Spleen (tissue), 11 donors: ENCODE results near the gene KANTR. TPM values are rescaled to one million over a fixed set of nuclear protein-coding genes. Genes with fewer than 3 reads are reported as not detected.
A peak's percentile ranks its signal among the peaks of the same experiment; 100 is the strongest.

Experiments
- DNase-seq: peaks from one replicate; pipeline ENCODE4 v3.0.0-alpha.2; 2020
- H3K27ac ChIP-seq, 8 donors: fragments of 200-600 bp; sonication (generic) in 7 of 8; 1 replicate in 4 of 8; 2 replicates in 4 of 8; pipeline versions ENCODE4 v1.5.0 to v1.8.0; 2016 to 2021; ENCODE audit warnings: inconsistent platforms in 4 of 8, mild to moderate bottlenecking in 4 of 8, moderate library complexity in 1 of 8
- H3K27me3 ChIP-seq, 7 donors: fragments of 200-600 bp; sonication (generic) in 6 of 7; replicated peaks in 1 of 7; 1 replicate in 4 of 7; 2 replicates in 3 of 7; pipeline versions ENCODE4 v1.5.0 to v1.8.0; 2016 to 2021; ENCODE audit warnings: inconsistent platforms in 3 of 7, mild to moderate bottlenecking in 1 of 7
- H3K36me3 ChIP-seq, 6 donors: fragments of 200-600 bp; sonication (generic) in 5 of 6; 1 replicate in 4 of 6; 2 replicates in 2 of 6; pipeline versions ENCODE4 v1.5.0 to v1.8.0; 2016 to 2021; ENCODE audit warnings: inconsistent platforms in 2 of 6
- H3K4me1 ChIP-seq, 6 donors: fragments of 200-600 bp; sonication (generic) in 5 of 6; 1 replicate in 3 of 6; 2 replicates in 3 of 6; pipeline versions ENCODE4 v1.5.0 to v1.8.0; 2016 to 2021; ENCODE audit warnings: inconsistent platforms in 3 of 6
- H3K4me3 ChIP-seq, 8 donors: fragments of 200-600 bp; sonication (generic) in 7 of 8; 1 replicate in 4 of 8; 2 replicates in 4 of 8; pipeline versions ENCODE4 v1.5.0 to v1.8.0; 2016 to 2021; ENCODE audit warnings: inconsistent platforms in 4 of 8, mild to moderate bottlenecking in 4 of 8, moderate library complexity in 2 of 8
- H3K9me3 ChIP-seq, 8 donors: fragments of 200-600 bp; sonication (generic) in 7 of 8; 1 replicate in 4 of 8; 2 replicates in 4 of 8; pipeline versions ENCODE4 v1.5.0 to v1.8.0; 2016 to 2021; ENCODE audit warnings: inconsistent platforms in 4 of 8
- CTCF ChIP-seq, 11 experiments: fragments of 200-600 bp in 7 of 11; fragments of 450-650 bp in 4 of 11; sonication (generic) in 4 of 11; IDR thresholded peaks in 8 of 11; conservative IDR thresholded peaks in 3 of 11; 1 replicate in 7 of 11; 2 replicates in 4 of 11; pipeline versions ENCODE4 v1.4.0 to v1.8.0; 2016 to 2021; ENCODE audit warnings: antibody characterized with exemption in 11 of 11, inconsistent platforms in 4 of 11, mild to moderate bottlenecking in 1 of 11
- POLR2A ChIP-seq, 3 donors: fragments of 450-650 bp; IDR thresholded peaks; one replicate each; pipeline ENCODE4 v1.5.1; 2017; ENCODE audit warnings: antibody characterized with exemption in 3 of 3, mild to moderate bottlenecking in 1 of 3
- POLR2AphosphoS5 ChIP-seq, 3 donors: sonication (generic); formaldehyde crosslinking; IDR thresholded peaks; one replicate each; pipeline ENCODE4 v1.5.1; 2017; ENCODE audit warnings: antibody characterized with exemption in 3 of 3
- WGBS, 5 donors: extraction: QIAGEN DNeasy Blood & Tissue Kit in 3 of 5; methylation state at CpG; one replicate each; pipeline versions ENCODE4 v1.1.5 to v1.1.7; 2013 to 2018; 5-methylcytosine and 5-hydroxymethylcytosine counted together
- intact Hi-C: fragments of 100-400 bp; cut with DNase I; formaldehyde crosslinking; loops from one replicate; pipeline ENCODE4 v1.15.0; 2023; ENCODE audit warnings: low total_unique reads
- polyA plus RNA-seq, 3 donors: library from polyadenylated mRNA; stranded (reverse); fragments of 200-250 nt; gene quantifications; one replicate each; pipeline ENCODE4 v1.2.1, GENCODE V29; 2013
- total RNA-seq, 7 donors: library from RNA; depleted of rRNA in 3 of 7; stranded (reverse); fragments of >200 nt in 3 of 7; fragmentation: NEBNext Ultra II Directional in 4 of 7; extraction: Animal tissue kit (Norgen Biotek cat#: 25700) in 4 of 7; gene quantifications; one replicate each; pipeline versions ENCODE4 v1.1.0 to v1.2.1, GENCODE V29; 2016 to 2021
- donor health status: healthy with polysubstance abuse.
- donor health status: DM: no; HTN: no; CAD: no; lungs with moderate emphysema.
- donor health status: DM: no; HTN: no; CAD: no.
- donor health status: Bipolar disorder and iron deficiency.
- donor health status: healthy.
- donor health status: DM: no; HTN: no; CAD: no.
- donor health status: DM: yes; HTN: yes; CAD: no.

Gene KANTR
- total and polyA plus RNA-seq, 10 donors, result 4.4 to 34.5 (median 18.1) TPM

DNA sequence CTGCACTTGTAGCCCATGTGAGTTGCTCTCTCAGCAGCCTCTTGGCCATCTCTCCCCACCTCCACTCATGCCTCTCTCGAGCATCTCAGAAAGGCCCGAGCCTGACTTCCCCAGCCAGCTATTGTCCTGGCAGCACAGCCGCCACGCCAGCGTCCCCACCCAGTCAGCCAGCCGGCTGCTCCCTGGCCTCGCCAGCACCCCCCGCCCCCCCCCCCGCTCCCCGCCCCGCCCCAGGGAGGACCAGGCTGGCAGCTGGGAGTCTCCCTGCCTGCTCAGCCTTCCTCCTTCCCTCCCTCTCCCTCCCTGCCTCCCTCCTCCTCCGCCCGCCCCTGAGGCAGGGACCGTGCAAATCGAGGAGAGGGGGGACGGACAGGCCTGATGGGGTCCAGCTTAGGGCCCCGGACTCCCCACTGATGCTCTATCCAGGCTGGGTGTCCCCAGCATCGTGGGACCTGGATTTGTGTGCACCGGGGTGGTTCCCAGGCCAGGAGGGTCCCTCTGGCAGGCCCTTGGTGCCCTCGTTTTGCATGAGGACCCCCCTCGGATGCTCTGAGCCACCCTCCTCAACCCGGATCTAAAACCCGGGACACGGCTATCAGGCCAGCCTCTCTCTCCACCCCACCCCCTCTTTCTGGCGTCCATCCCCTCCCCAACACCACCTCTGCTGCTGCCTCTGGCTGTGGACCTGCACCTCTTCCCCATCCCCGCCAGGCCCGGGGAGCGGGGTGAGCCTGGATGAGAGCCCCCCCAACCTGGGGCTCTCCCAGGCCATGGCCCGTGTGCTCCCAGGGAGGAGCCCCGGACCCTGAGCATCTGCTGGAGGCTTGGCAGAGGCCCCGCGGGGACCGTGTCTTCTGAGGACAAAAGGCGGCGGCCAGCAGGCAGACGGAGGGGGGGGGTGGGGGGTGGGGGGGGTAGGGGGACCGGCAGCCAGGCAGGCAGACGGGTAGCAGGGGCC is 45.5 kb upstream of the KANTR start, which contains the start of gene GPR173:
GPR173 (plus strand) TSS at position 621 of the 958 bp plus-strand sequence. CDS start 27,833 bp downstream, outside the sequence.
- Histone ChIP-seq H3K36me3 (no peaks in the 10 kb centered on the region), H3K9me3 (no peaks in the 10 kb centered on the region), H3K27me3 (peaks cover 0 to 24% (median 0%) of the 10 kb centered on the region in 7 donors), H3K4me3 (peak within 1 kb of the TSS; percentile 2 to 65 (median 30)), H3K27ac (peak within 1 kb of the TSS in 1 of 8 donors; percentile 21), H3K4me1 (no peaks in the 10 kb centered on the region)
- DNase-seq, result no peak
- TF ChIP-seq POLR2AphosphoS5 (IDR thresholded peaks at IDR 0.05) (peak in 2 of 3 donors; percentile 10 to 15), POLR2A (IDR thresholded peaks at IDR 0.05) (no peak), CTCF (IDR thresholded peaks at IDR 0.05 in 8 of 11, conservative IDR thresholded peaks at IDR 0.05 in 3 of 11) (no peak)
- intact Hi-C loops, result no loop called here
- WGBS, 5 donors, result 5 to 39% (median 11%) methylated on average over 6 to 31 of the region's 38 CpGs

- H3K36me3 ChIP-seq, result no peaks in the 10 kb centered on the region
- DNase-seq, result no peak
- 23 to 58% (median 35%) methylated on average over 4 to 8 of the region's 8 CpGs for WGBS, 5 donors
- H3K27me3 ChIP-seq, result peaks cover 0 to 24% (median 0%) of the 10 kb centered on the region in 7 donors
- TF ChIP-seq POLR2A (IDR thresholded peaks at IDR 0.05) (no peak), POLR2AphosphoS5 (IDR thresholded peaks at IDR 0.05) (no peak), CTCF (IDR thresholded peaks at IDR 0.05 in 8 of 11, conservative IDR thresholded peaks at IDR 0.05 in 3 of 11) (no peak)
- intact Hi-C loops, result no loop called here
- H3K27ac ChIP-seq, result no peak overlapping the region
- no peaks in the 10 kb centered on the region for H3K9me3 ChIP-seq
- H3K4me1 ChIP-seq, result no peaks in the 10 kb centered on the region
- H3K4me3 ChIP-seq, result peak overlapping the region in 5 of 8 donors; percentile 17 to 65 (median 36)
These were observed 44.8 kb upstream of the KANTR start for GRCh38 chrX:53049127-53049517.

DNA sequence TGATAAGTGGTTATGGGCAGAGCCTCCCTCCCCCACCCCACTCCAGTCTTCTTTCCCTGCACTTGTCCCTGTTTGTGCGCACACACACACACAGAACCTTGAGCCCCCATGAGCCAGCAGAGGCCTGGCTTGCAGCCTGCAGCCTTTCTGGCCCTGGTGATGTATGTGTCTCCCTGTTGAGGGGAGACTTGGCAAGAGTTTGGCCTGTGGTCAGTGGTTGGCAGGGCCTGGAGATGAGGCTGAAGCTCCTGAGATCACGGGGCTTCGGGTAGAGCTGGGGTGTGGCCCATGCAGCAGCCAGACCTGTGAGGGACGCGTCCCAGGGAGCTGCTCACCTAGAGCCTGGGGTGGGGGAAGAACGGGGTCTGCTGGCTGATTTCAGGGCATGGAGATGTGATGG is 43.1 kb upstream of the KANTR start:
- no peaks in the 10 kb centered on the region for H3K36me3 ChIP-seq
- H3K4me3 ChIP-seq, result no peak overlapping the region
- no peaks in the 10 kb centered on the region for H3K9me3 ChIP-seq
- H3K27me3 ChIP-seq, result peaks cover 0 to 24% (median 0%) of the 10 kb centered on the region in 7 donors
- no peaks in the 10 kb centered on the region for H3K4me1 ChIP-seq
- intact Hi-C loops, result no loop called here
- 76 to 92% (median 83%) methylated on average over 6 of the region's 6 CpGs for WGBS, 5 donors
- TF ChIP-seq POLR2AphosphoS5 (IDR thresholded peaks at IDR 0.05), result no peak
- no peak for TF ChIP-seq POLR2A (IDR thresholded peaks at IDR 0.05)
- no peak for TF ChIP-seq CTCF (IDR thresholded peaks at IDR 0.05 in 8 of 11, conservative IDR thresholded peaks at IDR 0.05 in 3 of 11)
- DNase-seq, result no peak
- H3K27ac ChIP-seq, result no peak overlapping the region

- Histone ChIP-seq H3K4me1 (no peaks in the 10 kb centered on the region), H3K27me3 (peaks cover 0 to 6% (median 0%) of the 10 kb centered on the region in 7 donors), H3K4me3 (no peak overlapping the region), H3K36me3 (no peaks in the 10 kb centered on the region), H3K9me3 (no peaks in the 10 kb centered on the region), H3K27ac (no peak overlapping the region)
- TF ChIP-seq POLR2A (IDR thresholded peaks at IDR 0.05), result no peak
- TF ChIP-seq POLR2AphosphoS5 (IDR thresholded peaks at IDR 0.05), result no peak
- WGBS, 5 donors, result 71 to 93% (median 89%) methylated on average over 6 of the region's 6 CpGs
- DNase-seq, result no peak
- intact Hi-C loops, result no loop called here
These were observed 38.6 kb upstream of the KANTR start for GRCh38 chrX:53055244-53055849.
